T-helper 2 cell (primary cell): ENCODE measurements around the gene SLC1A7.
"Not testable (repeated sequence)": the region's sequence is repeated elsewhere in the genome, so short reads cannot be mapped to it uniquely, and the experiment has no call there.

Source experiments
- DNase-seq, 5 experiments: peaks; one replicate each; pipeline versions ENCODE4 v3.0.0 to v3.0.0-alpha.2; 2012 to 2022
- total RNA-seq, 2 donors: gene quantifications; one replicate each; lab custom pipeline; 2026; lab: John Stamatoyannopoulos, UW

Gene SLC1A7
- 0 reads per million in 2 donors for total RNA-seq

DNA sequence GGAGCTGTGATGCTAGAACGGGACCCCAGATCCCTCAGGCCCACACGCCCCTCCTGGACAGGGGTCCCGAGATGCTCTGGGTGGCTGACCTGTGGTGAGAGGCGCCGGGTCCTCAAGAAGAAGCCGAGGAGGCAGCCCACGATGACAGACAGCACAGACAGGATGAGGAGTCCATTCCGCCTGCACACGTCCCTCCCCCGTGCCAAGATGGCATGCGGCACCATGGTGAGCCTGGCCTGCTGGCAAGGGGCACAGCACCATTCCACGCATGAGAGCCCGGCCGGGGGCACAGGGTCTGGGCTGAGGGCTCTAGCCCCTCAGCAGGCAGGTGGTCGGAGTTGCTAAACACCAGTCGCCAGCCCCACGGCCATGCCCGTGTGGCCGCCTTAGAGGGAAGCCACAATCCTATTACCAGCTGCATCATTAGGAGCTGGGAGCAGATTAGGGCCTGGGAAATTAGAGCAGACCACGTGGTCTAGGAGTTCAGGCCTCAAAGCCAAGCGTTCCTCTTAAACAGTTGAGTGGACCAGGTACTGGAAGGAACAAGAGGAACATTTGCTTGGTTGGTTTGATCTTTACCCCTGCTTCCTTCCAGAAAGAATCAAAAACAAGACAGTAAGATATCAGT is at the start of gene SLC1A7:
SLC1A7 (minus strand) TSS at position 413 of the 628 bp plus-strand sequence; CDS start at position 224, 189 bp downstream.
- no peak for DNase-seq

DNA sequence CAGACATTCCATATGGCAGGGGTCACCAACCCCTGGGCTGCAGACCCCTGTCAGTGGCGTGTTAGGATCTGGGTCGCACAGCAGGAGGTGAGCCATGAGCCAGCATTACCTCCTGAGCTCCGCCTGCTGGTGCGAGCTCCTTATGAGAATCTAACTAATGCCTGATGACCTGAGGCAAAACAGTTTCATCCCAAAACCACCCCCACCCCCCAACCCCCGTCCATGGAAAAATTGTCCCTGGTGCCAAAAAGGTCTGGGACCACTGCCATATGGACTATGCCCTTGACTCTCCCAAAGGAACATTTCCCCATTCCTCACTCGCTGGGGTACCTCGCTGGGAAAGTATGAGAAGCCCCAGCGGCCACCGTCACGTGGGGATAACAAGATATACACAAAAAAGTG is 47.8 kb upstream of the SLC1A7 start:
- DNase-seq, result no peak

DNA sequence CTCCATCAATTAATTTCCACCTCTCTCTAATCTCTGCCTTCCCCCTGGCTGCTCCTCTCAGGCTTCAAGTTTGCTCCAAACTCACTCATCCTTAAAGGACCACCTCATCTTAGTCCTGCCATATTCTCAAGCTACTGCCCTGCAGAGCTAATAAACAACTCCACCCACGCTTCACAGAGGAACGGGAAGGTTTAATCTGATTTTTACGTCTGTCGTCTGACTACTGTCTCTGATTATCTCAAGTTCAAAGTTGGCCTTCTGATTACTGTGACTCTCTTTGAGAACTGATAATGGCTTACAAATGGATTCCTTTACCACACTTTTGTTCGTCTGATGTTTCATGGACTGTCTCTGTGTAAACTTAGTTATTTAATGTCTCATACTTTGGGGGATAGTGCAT is 46.6 kb upstream of the SLC1A7 start:
- no peak for DNase-seq

DNA sequence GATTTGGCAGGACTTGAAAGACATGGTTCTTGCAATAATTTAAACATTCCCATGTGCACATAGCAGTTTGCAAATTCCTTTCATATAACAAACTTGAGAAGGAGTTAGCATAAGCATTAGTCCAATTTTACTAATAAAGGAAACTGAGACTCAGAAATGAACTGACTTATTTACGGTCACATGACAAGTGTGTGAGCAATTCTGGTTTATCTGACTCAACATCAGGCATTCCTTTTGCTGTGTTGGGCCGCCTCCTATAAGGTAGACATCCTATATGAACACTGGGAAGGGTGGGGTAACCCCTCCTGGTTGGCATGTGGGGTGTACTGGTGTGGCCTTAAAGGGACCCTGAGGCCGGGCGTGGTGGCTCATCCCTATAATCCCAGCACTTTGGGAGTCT is 45.7 kb upstream of the SLC1A7 start:
- DNase-seq, result no peak

DNA sequence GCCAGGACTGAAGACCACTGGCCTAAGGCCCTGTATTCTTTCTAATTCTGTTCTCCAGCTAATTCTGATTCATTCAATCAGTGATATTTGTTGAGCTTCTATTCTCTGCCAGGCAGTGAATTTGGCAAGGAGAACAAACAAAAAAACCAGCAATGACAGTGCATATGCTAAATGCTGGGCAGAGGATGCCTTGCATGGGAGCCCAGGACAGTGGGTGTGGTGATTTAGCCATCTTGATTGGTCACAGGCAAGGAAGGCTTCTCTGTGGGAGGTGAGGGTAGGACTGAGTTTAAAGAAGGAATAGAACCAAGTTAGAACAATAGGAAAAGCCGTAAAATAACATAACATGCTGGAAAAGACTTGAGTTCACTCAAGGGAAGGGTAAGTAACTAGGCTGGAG is 45.0 kb upstream of the SLC1A7 start:
- no peak for DNase-seq

DNA sequence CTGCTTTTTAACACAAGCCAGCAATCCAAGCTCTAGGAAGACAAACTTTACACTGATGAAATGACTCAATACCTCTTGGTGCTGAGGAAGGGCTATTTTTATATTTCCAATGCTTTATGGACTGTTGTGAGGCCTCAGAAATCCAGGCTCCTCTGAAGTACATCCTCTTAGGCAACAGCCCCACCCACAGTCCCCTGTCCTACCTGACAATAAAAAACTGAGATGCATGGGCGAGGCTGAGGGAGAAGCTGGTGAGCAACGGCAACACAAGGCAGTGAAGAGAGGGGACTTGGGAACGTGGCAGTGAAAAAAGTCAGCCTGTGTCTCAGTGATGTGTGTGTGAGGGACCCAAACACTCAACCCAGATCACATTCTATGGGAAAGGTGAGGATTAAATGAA is 44.1 kb upstream of the SLC1A7 start:
- DNase-seq, result no peak

DNA sequence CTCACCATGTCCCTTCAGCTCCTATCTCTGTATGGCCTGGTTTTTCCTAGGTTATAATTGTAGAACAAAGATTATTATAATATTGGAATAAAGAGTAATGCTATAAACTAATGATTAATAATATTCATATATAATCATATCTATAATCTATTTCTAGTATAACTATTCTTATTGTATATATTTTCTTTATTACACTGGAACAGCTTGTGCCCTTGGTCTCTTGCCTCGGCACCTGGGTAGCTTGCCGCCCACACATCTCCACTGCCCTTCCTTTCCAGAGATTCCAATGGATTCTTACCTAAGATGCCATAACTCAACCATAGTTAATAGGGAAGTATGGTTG is 43.5 kb upstream of the SLC1A7 start:
- DNase-seq, result not testable (repeated sequence)

DNA sequence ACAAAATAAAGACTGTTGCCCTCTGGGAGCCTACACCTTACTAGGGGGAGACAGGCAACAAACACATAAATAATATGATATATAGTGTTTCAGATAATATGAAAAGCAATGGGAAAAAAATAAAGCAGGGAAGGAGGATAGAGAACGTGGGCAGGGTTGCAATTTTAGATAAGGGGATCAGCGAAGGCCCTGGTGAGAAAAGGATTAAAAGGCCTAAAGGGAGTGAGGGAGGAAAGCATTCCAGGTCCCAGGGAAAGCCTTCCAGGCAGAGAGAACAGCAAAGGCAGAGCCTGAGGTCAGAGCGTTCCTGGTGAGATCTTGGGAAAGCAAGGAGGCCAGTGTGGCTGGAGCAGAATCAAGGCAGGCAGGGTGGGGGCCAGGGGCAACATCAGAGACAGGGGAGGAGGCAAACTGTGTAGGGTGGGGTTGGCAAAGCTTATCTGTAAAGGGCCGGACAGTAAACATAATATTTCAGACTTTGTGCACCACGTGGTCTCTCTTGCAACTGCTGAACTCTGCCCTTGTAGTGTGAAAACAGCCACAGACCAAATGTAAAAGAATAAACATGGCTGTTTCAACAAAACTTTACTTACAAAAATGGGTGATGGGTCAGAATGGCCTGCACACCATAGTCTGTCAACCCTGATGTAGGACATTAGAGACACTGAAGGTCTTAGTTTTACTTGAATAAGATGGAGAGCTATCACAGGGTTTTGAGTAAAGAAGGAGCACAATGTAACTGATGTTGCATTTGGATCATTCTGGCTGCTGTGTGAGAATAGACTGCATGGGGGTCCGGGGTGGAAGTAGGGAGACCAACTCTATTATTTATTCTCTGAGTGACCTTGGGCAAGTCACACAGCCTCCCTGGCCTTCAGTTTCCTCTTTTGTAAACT is 40.9 kb upstream of the SLC1A7 start:
- DNase-seq, result no peak

DNA sequence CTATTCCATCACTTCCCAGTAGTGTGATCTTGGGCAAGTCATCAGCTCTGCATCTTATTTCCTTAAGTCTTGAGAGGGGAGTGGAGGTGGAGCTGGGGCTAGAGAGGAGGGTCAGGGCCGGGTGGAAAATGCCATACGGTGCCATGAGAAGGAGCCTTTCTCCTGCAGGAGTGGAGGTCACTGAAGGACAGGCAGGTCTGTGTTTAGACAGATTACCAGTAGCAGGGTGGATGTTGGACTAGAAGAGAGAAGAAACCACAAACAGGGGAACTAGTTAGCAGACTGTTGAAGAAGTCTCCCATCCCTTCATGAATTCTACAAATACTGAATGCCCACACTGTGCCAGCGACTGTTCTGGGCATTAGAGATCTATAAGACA is 40.3 kb upstream of the SLC1A7 start:
- no peak for DNase-seq

DNA sequence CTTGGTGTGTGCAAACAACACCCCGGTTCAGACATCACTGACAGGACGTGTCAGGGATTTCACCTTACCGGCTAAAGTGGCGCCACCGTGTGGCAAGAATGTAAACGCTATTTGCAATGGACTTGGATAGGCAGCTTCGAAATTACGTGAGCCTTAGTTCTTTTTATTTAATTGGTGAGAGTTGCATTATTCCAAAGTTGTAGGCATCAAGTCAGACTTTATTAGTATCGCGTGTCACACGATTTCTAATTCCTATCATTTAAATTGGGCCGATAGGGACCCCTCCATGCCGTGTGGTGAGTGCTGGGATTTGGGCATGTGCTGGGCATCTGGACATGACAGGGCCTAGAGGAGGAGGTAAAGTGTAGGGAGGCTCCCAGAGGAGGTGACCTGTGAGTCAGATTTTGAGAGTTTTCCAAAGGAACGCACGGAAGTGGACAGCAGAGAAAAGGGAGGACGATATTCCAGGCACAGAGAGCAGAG is 39.7 kb upstream of the SLC1A7 start:
- DNase-seq, result peak; percentile 45 to 81 (median 67)

DNA sequence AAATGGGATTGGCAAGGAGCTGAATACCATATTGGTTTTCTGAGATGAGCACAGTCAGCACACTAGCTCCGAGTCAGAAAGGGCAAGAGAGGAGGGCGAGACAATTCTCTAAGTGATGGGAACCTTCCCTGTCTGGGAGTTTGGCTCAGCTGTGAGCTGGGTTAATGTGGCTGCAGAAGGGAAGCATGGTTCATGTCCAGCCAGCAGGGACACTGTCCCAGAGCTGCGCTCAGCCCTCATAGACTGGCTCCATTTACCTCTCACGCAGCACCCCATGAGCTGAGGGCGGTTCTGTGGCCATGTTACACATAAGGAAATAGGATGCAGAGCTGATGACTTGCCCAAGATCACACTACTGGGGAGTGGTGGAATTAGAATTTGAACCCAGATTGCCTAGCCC is 38.5 kb upstream of the SLC1A7 start:
- no peak for DNase-seq

DNA sequence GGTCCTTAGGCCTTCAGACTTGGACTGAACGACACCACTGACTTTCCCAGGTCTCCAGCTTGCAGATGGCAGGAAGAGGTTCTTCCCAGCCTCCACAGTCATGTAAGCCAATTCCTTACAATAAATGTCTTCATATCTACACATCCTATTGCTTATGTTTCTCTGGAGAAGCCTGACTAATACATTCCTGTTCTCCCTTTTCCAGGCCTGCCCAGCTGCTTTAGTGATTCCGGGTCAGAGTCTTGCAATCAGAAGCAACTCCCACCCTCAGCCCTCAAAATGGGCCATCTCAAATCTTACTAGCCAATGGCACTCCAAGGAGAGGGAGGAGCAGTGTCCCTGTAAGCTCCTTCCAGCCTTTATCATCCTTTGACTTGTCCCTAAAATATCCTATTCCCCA is 37.8 kb upstream of the SLC1A7 start:
- no peak for DNase-seq

DNA sequence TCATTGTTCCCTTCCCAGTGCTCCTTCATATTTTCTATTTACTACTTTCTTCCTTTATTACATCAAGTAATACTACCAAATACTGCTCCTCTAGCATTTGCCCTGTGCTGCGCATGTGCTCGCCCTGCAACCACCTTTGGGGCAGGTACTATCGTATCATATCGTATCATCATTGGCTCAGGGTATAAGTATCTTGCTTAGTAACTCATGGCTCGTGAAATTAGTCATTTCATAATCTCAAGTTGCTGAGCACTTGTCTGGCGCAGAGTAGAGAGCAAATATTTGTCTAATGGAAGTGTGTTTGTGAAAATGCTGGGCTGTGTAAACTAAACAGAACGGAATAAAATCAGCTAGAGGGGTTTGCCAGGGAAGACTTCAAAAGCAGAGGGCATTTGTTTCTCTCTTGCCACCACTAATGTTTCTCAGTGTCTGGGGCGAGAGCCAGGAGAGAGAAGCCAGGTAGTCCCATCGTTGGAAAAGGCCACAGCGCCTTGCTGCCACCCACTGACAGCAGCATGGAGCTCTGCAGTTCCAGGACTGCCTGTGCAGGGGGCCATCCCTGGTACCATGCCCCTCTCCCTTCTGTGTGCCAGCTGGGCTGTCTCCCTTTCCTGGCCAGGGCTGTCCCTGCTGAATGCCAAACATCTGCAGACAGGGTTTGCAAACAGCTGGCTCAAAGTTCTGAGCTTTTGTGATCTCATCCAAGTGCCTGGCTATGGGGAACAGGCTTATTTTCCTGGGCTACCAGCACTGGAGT is 34.2 kb upstream of the SLC1A7 start:
- peak in 1 of 5 experiments; percentile 21 for DNase-seq

DNA sequence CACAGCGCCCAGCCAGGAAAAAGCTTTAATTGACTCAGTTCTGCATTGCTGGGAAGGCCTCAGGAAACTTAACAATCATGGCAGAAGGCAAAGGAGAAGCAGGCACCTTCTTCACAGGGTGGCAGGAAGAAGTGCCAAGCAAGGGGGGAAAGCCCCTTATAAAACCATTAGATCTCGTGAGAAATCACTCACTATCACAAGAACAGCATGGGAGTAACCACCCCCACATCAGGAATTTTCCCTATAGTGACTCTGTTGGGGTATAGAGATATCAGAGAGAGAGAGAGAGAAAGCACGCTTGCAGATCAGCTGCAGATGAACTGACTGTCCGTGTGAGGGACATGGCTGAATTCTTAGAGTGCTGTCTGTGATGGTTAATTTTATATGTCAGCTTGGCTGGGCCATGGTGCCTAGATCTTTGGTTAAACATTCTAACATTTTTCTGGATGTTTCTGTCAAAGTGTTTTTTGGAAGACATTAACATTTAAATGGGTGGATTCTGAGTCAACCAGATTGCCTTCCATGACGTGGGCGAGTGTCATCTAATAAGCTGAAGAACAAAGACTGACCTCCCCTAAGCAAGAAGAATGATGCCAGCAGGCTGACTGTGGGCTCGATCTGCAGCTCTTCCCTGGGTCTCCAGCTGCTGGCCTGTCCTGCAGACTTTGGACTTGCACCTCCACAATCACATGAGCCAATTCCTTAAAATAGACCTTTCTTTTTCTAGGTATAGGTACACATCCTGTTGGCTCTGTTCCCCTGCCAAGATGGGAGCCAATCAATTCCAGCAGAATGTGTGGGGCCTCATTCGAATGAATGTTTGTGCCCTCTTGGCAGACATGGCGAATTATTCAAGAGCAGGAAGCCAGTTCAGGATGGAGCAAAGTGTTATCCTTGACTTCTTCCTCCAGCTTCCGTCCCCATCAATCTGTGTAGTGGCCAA is 32.8 kb upstream of the SLC1A7 start:
- no peak for DNase-seq

DNA sequence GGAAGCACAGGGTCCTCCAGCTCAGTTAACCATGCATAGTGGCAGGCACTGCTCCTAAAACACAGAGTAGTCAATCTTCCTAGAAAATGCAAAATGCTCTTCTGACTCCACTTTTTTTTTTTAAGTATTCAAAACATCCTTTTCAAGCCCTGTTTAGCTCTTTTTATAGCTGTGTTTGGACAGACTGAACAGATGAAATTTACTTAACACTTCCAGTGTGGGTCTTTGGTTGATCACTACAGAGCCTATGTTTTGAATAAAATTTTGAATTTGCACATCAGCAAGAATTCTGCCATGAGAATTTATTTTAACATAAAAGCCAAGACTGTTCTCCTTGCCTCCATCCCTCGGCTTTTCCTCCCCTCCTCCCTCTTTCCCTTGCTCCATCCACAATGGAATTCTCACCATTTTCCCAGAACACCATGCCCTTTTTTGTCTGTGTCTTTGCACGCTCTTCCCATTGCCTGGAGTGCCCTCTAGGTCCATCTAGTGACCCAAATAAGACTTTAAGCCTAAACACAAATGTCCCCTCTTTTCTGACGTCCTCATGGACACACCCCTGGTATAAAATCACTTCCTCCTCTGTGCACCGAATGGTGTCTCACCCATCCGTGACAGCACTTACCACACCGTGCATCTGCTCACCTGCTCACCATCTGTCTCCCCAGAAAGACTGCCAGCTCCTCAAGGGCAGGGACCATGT is 30.1 kb upstream of the SLC1A7 start:
- peak in 1 of 5 experiments; percentile 29 for DNase-seq

DNA sequence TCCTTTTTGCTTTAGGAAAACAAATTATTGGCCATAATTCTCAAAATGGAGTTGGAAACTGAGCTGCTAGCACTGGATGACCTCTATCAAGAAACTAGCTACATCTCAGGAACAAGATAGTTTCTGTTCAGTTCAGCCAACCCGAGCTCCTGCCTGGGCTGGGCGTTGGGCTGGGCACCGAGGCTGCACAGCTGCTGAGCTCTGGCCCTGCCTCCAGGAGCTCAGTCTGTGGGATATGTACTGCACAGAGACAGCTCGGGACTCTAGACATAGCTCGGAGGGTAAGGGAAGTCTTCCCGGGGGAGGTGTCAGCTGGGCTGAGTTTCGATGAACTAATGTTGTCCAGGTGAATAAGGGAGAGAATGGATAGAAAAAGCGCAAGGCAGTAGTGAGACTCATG is 24.5 kb upstream of the SLC1A7 start:
- no peak for DNase-seq

DNA sequence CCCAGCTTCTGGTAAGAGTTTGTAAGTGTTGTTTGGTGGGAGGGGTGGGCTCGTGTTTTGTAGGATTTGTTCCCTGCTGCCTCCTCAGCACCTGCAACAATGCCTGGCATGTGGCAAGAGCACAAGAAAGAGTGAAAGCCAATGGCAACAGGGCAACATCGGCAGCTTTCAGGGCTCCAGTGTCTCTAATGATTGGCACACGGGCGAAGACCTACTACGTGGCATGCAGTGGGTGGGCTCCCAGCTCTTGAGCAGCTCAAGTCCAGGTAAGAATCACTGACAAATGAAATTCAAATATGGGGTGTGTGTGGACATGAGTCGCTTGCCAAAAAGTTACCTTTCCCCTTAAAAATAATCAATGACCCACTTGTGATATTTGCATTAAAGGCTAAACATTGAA is 23.9 kb upstream of the SLC1A7 start:
- DNase-seq, result no peak

DNA sequence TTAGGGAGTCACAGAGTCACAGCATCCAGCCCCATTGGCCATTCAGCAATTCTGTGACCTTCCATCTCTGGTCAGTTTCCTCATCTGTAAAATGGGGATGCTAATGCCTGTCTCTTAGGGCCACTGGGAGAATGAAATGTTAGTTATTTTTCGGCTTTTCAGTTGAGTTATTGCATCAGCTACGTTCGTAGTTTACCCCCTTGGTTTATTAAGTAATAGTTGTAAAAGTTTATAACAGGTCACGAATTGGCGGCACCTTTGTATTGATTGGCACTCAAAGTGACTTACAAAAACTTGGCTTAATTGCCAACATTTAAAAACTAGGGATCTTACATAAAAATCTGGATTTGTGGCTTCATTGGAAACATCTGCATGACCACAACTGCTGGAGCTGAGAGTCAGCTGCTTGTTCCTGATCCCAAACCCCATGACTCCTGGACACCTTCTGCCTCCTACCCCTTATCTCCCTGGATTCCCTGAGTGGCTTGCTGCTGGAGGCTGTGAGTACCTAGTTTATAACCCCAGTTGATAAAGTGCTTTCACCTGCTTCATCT is 23.0 kb upstream of the SLC1A7 start:
- no peak for DNase-seq

DNA sequence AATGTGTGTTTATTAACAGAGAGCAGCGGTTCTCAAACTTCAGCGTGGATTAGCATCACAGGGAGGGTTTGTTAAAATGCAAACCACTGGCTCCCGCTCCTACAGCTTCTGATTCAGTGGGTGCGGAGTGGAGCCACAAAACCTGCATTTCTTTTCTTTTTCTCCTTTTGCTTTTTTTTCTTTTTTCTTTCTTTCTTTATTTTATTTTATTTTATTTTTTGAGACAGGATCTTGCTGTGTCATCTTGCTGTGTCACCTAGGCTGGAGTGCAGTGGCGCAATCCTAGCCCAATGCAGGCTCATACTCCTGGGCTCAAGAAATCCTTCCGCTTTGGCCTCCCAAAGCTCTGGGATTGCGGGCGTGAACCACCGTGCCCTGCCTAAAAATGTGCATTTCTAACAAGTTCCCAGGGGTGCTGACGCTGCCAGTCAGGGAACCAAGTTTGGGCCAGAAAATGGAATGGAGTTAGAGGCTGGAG is 20.9 kb upstream of the SLC1A7 start:
- no peak for DNase-seq

DNA sequence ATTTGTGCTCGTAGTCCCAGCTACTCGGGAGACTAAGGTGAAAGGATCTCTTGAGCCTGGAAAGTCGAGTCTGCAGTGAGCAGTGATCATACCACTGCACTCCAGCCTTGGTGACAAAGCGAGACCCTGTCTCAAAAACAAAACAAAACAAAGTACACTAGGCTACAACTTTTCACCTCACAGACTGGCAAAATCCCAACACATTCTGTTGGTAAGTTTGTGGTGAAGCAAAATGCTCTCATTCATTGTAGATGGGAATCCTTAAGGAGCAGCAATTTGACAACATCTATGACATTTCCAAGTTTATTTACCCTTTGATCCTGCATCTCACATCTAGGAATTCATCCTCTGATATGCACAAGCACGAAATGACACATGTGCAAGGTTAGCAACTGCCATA is 20.2 kb upstream of the SLC1A7 start:
- DNase-seq, result no peak

DNA sequence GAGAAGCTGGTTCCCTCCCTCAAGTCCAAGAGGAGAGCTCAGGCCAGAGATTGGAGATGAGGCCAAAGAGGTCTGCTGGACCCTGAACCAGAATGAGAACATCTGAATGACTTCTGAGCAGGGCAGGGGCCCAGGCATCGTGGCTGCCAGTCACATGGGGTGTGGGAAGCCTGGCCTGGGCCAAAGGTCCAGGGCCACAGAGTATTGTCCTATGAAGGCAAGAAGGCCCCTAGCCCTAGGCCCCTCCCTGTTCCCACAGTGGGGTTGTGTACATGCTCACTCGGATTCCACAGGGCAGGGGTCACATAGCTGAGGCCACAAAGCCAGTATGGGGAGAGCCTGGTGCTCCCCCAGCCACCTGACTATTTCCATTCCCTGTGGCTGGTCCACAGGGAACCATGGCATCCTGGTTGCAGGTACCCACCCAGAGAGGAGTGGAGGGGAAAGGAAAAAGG is 18.5 kb upstream of the SLC1A7 start:
- DNase-seq, result no peak
